ENCODE data around the gene HS2ST1.

GRCh38 chr1:86871001-86871400, 43.4 kb upstream of the HS2ST1 start:
- TF ChIP-seq CTCF (conservative IDR thresholded peaks at IDR 0.05) (no peak), EZH2 (IDR thresholded peaks at IDR 0.05; ENCODE audit: low read depth) (no peak)

All from PC-9 (cell line).